Thyroid gland (tissue), 4 donors: Measurements from ENCODE around the gene TMX4.

Source experiments
- POLR2A ChIP-seq, 2 donors: fragments of 450-650 bp; IDR thresholded peaks; one replicate each; pipeline ENCODE4 v1.6.1; 2017; ENCODE audit warnings: antibody characterized with exemption in 2 of 2, mild to moderate bottlenecking in 2 of 2, moderate library complexity in 1 of 2
- TF ChIP-seq, protein P1 (sequence below), 6 experiments: fragments of 200-600 bp in 3 of 6; fragments of 450-650 bp in 3 of 6; sonication (generic) in 3 of 6; IDR thresholded peaks; one replicate each; pipeline ENCODE4 v1.5.1; 2016 to 2019; ENCODE audit warnings: antibody characterized with exemption in 6 of 6, mild to moderate bottlenecking in 2 of 6, inconsistent platforms in 1 of 6, moderate library complexity in 1 of 6

DNA sequence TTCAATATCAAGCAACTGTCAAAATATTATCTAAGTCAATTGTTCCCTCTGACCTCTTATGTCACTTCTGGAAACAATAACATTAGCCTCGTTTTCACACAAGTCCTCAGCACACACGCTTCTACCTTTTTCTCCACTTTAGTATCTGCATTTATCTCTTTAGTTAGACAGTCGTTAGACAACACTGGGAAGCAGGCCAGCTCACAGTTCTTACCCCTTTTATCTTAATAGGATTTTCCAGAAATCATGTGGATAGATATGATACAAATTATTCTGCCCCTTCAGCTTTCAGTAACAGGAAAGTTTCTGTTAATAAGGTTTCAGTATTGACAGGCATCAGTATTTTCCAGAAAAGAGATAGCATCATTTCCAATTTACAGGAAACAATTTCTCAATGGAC is 53.4 kb downstream of the TMX4 start:
- no peak for TF ChIP-seq POLR2A (IDR thresholded peaks at IDR 0.05)
- TF ChIP-seq, protein P1, sequence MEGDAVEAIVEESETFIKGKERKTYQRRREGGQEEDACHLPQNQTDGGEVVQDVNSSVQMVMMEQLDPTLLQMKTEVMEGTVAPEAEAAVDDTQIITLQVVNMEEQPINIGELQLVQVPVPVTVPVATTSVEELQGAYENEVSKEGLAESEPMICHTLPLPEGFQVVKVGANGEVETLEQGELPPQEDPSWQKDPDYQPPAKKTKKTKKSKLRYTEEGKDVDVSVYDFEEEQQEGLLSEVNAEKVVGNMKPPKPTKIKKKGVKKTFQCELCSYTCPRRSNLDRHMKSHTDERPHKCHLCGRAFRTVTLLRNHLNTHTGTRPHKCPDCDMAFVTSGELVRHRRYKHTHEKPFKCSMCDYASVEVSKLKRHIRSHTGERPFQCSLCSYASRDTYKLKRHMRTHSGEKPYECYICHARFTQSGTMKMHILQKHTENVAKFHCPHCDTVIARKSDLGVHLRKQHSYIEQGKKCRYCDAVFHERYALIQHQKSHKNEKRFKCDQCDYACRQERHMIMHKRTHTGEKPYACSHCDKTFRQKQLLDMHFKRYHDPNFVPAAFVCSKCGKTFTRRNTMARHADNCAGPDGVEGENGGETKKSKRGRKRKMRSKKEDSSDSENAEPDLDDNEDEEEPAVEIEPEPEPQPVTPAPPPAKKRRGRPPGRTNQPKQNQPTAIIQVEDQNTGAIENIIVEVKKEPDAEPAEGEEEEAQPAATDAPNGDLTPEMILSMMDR (IDR thresholded peaks at IDR 0.05): no peak
